ENCODE results near the gene CLEC4F. TPM values are rescaled to one million over a fixed set of nuclear protein-coding genes. Genes with fewer than 3 reads are reported as not detected.

Gene CLEC4F
- total RNA-seq, 1 donor from 2014 or later = not detected

DNA sequence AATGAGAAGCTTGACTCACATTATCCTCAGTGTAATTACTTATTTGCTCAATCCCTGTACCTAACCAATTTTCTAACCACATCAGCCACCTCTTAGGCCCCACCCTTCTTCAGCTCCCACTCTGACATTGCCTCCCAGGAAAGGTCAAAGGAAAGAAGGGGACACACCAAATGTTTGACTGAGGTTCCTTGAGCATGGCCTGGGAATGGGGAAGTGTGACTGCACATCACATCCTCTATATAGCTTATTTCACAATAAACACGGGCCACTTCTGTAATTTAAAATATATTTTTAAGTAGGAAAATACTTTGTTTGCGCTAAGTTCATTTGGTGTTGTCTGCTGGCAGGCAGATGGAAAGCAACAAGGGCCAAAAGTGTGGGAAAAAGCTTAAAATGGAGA, 26.9 kb downstream of the CLEC4F start:
- Histone ChIP-seq H3K36me3 (ENCODE audit: control insufficient read depth, insufficient read depth, low read length) (no peaks in the 10 kb centered on the region), H3K4me3 (ENCODE audit: low read depth, low read length) (no peak overlapping the region), H3K27me3 (ENCODE audit: control insufficient read depth, insufficient read depth, low read length) (peaks cover 38% of the 10 kb centered on the region)
- DNase-seq (ENCODE audit: low read depth) = no peak
- TF ChIP-seq, protein P1, sequence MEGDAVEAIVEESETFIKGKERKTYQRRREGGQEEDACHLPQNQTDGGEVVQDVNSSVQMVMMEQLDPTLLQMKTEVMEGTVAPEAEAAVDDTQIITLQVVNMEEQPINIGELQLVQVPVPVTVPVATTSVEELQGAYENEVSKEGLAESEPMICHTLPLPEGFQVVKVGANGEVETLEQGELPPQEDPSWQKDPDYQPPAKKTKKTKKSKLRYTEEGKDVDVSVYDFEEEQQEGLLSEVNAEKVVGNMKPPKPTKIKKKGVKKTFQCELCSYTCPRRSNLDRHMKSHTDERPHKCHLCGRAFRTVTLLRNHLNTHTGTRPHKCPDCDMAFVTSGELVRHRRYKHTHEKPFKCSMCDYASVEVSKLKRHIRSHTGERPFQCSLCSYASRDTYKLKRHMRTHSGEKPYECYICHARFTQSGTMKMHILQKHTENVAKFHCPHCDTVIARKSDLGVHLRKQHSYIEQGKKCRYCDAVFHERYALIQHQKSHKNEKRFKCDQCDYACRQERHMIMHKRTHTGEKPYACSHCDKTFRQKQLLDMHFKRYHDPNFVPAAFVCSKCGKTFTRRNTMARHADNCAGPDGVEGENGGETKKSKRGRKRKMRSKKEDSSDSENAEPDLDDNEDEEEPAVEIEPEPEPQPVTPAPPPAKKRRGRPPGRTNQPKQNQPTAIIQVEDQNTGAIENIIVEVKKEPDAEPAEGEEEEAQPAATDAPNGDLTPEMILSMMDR (IDR thresholded peaks at IDR 0.05; ENCODE audit: insufficient read depth, low read length, poor library complexity, severe bottlenecking) = no peak

DNA sequence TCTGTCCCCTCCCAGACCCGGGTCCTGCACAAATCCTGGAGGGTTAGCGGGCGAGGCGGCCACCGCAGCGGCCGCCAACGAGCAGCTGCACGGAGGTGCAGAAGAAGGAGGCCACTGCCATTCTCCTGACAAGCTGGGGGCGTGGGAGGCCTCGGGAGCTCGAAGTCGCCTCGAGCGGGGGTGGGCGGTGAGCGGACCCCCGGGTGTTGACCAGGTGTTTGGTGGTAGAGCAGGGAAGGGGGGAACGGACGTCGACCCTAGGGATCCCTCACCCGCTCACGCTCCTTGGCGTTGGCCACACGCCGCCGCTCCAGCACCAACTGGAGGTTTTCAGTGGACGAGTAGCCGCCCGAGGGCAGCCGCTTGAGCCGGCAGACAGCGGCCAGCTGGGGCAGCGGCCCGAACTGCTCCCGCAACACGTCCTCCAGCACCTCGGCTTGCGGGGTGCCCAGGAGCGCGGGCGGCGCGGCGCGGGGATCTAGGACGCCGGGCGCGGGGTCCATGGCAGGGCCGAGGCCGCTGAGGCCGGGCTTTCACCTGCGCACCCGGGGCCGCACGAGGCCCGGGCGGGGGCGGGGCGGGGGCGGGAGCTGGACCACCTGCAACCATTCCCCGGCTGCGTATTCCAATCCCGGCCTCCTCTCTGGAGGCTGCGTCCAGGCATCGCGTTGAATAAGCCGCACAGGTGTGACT, 30.1 kb downstream of the CLEC4F start, which contains the start of gene FIGLA:
Gene FIGLA (minus strand): TSS at position 508 of the 693 bp plus-strand sequence. CDS start 5 bp downstream, at position 503.
- TF ChIP-seq, protein P1 (IDR thresholded peaks at IDR 0.05; ENCODE audit: insufficient read depth, low read length, poor library complexity, severe bottlenecking) = no peak
- Histone ChIP-seq H3K36me3 (ENCODE audit: control insufficient read depth, insufficient read depth, low read length) (no peaks in the 10 kb centered on the region), H3K27me3 (ENCODE audit: control insufficient read depth, insufficient read depth, low read length) (peaks cover 36% of the 10 kb centered on the region), H3K4me3 (ENCODE audit: low read depth, low read length) (no peak within 1 kb of the TSS)
- no peak for DNase-seq (ENCODE audit: low read depth)

DNA sequence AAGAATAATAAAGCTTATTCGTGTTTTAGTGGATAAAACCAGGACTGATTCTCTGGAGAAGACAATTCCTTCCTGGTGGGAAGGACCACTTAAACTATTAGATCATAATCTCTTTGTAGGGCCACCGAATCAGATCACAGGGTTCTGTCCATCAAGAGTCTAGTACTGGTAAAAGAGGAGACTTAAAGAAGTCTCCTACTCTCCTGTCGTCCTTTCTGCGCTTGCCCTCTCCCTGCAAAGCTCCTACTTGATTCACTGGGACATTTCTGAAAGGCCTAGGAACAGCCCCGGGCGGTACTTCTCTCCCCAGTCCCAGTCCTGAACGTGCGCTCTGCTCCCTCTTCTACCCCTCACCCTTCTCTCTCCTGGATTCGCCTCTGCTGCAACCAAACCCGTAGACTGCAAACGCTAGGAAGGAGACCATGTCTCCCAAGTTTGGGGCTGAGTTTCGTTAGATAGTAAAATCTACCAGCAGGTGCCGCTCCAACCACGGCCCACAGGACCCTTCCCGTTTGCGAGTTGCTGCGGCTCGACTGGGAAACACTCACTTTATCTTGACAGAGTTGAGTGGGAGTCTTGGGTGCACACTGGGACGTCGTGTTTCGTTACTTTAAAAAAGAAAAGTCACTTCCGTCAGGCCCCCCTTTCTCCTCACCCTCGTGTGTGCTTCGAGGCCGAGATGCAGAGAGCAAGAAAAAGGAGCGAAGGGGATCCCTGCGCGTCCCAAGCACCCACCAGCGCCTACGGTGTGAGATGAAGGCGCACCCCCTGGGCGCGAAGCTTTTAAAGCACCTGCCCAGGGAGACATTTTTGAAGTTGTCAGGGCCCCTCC, 30.9 kb downstream of the CLEC4F start:
- no peak overlapping the region for H3K4me3 ChIP-seq (ENCODE audit: low read depth, low read length)
- no peak for DNase-seq (ENCODE audit: low read depth)
- H3K27me3 ChIP-seq (ENCODE audit: control insufficient read depth, insufficient read depth, low read length) = peaks cover 32% of the 10 kb centered on the region
- TF ChIP-seq, protein P1 (IDR thresholded peaks at IDR 0.05; ENCODE audit: insufficient read depth, low read length, poor library complexity, severe bottlenecking) = peak; percentile 76
- no peaks in the 10 kb centered on the region for H3K36me3 ChIP-seq (ENCODE audit: control insufficient read depth, insufficient read depth, low read length)

DNA sequence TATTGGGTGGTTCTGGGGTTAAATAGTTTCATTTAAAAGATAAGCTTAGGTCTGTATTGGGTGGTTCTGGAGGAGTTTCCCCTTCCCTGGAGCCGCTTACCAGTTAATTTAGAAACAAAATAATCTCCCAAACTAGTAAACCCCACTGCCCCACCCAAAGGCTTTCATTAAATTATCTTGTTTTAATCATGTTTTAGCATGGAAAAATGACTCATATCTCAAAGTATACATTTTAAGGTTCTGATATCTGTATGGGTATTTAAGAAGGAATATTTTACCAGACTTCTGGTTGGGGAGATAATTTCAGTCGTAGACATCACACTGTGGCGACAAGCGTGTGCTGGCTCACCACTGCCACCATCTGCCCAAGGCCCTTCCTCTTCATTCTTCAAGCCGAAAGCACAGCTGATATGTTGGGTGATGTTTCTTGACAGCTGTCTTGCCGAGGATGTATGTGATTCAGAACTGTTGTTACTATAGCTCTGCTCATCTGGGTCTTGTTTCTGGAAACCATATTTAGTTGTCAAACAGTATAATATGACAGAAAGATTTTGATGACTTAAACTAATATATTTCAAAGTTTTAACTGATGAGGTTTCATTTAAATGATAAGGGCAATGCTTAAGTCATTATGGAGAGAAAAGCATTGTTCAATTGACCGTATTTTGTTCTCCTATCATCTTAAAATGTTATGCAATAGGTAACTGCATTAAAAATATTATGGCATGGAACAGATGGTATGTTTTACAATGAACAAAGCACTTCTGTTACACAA, 35.1 kb downstream of the CLEC4F start:
- DNase-seq (ENCODE audit: low read depth) = no peak
- TF ChIP-seq, protein P1 (IDR thresholded peaks at IDR 0.05; ENCODE audit: insufficient read depth, low read length, poor library complexity, severe bottlenecking) = peak; percentile 64
- Histone ChIP-seq H3K27me3 (ENCODE audit: control insufficient read depth, insufficient read depth, low read length) (peaks cover 17% of the 10 kb centered on the region), H3K4me3 (ENCODE audit: low read depth, low read length) (no peak overlapping the region), H3K36me3 (ENCODE audit: control insufficient read depth, insufficient read depth, low read length) (no peaks in the 10 kb centered on the region)

DNA sequence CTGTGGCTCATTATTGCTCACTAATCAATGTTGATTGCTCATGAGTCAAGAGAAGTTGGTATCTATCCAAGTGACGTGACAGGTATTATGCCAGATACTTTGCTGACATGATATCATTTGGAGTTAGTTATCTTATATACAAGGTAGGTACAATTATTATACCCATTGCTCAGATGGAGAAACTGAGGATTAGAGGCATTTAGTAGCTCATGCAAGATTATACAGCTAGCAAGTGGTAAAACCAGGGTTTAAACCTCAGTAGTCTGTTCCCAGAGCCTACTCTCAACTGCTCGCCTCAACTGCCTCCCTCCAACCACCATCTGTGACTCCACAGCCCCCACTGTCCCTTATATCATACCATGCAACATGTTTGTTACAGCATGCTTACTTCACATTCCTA, 36.1 kb downstream of the CLEC4F start:
- TF ChIP-seq, protein P1 (IDR thresholded peaks at IDR 0.05; ENCODE audit: insufficient read depth, low read length, poor library complexity, severe bottlenecking) = no peak
- Histone ChIP-seq H3K4me3 (ENCODE audit: low read depth, low read length) (no peak overlapping the region), H3K36me3 (ENCODE audit: control insufficient read depth, insufficient read depth, low read length) (no peaks in the 10 kb centered on the region), H3K27me3 (ENCODE audit: control insufficient read depth, insufficient read depth, low read length) (peaks cover 7% of the 10 kb centered on the region)
- no peak for DNase-seq (ENCODE audit: low read depth)
